ENCODE data around the gene RAB41.

- TF ChIP-seq EP300 (IDR thresholded peaks at IDR 0.05) (no peak), CTCF (IDR thresholded peaks at IDR 0.05) (no peak)
These were observed 49.2 kb downstream of the RAB41 start for GRCh38 chrX:70331161-70331560.
